Body of pancreas (tissue), 4 donors: ENCODE data around the gene LSG1. TPM values are rescaled to one million over a fixed set of nuclear protein-coding genes. Genes with fewer than 3 reads are reported as not detected.

Source experiments
- ATAC-seq: fragments of 150-250 bp; one replicate; pipeline ENCODE4 v1.9.1; 2016
- DNase-seq, 4 donors: peaks; one replicate each; pipeline ENCODE4 v3.0.0-alpha.2; 2019
- H3K27ac ChIP-seq, 4 donors: fragments of 200-600 bp; sonication (generic); 1 replicate in 3 of 4; 2 replicates in 1 of 4; pipeline versions ENCODE4 v1.5.1 to v1.6.1; 2016 to 2019; ENCODE audit warnings: mild to moderate bottlenecking in 1 of 4, mixed read lengths in 1 of 4, moderate library complexity in 1 of 4
- H3K27me3 ChIP-seq, 2 donors: fragments of 200-600 bp; sonication (generic); one replicate each; pipeline ENCODE4 v1.6.0; 2016; ENCODE audit warnings: mild to moderate bottlenecking in 1 of 2
- H3K36me3 ChIP-seq, 2 donors: fragments of 200-600 bp; sonication (generic); replicated peaks in 1 of 2; 2 replicates each; pipeline ENCODE4 v1.5.1; 2016; ENCODE audit warnings: low read depth in 2 of 2; ENCODE audit not compliant: insufficient read depth in 1 of 2
- H3K4me1 ChIP-seq: fragments of 200-600 bp; sonication (generic); one replicate; pipeline ENCODE4 v1.6.0; 2016
- H3K4me3 ChIP-seq, 2 donors: fragments of 200-600 bp; sonication (generic); 1 replicate in 1 of 2; 2 replicates in 1 of 2; pipeline ENCODE4 v1.5.1; 2016 to 2019
- H3K9me3 ChIP-seq, 3 donors: fragments of 200-600 bp; sonication (generic); 1 replicate in 2 of 3; 2 replicates in 1 of 3; pipeline ENCODE4 v1.5.1; 2016
- CTCF ChIP-seq, 7 experiments: fragments of 450-650 bp in 4 of 7; fragments of 200-600 bp in 3 of 7; sonication (generic) in 3 of 7; IDR thresholded peaks; one replicate each; pipeline ENCODE4 v1.5.1; 2016 to 2019; ENCODE audit warnings: antibody characterized with exemption in 7 of 7
- POLR2A ChIP-seq, 3 donors: fragments of 450-650 bp; IDR thresholded peaks; one replicate each; pipeline ENCODE4 v1.6.1; 2016; ENCODE audit warnings: antibody characterized with exemption in 3 of 3, mild to moderate bottlenecking in 2 of 3
- WGBS, 2 donors: methylation state at CpG; one replicate each; pipeline ENCODE4 v1.1.5; 2017; 5-methylcytosine and 5-hydroxymethylcytosine counted together
- intact Hi-C: fragments of 100-400 bp; cut with DNase I; formaldehyde crosslinking; loops from one replicate; pipeline ENCODE4 v1.15.1; 2023
- total RNA-seq, 2 donors: library from RNA; depleted of rRNA; stranded (reverse); fragments of >200 nt; gene quantifications; one replicate each; pipeline ENCODE4 v1.1.0, GENCODE V29; 2016

The LSG1 gene
- total RNA-seq, 2 donors from 2014 or later, result 30.1 to 36.9 TPM

GRCh38 chr3:194604126-194604525, 67.9 kb downstream of the LSG1 start:
- TF ChIP-seq POLR2A (IDR thresholded peaks at IDR 0.05) (no peak), CTCF (IDR thresholded peaks at IDR 0.05) (no peak)
- no peak for DNase-seq
- 76 to 86% methylated on average over 12 to 22 of the region's 22 CpGs for WGBS, 2 donors
- no peaks in the 10 kb centered on the region for H3K9me3 ChIP-seq
- ATAC-seq, result no peak
- H3K27me3 ChIP-seq, result no peaks in the 10 kb centered on the region
- no peak overlapping the region for H3K27ac ChIP-seq
- intact Hi-C loops, result no loop called here
- no peak overlapping the region for H3K4me3 ChIP-seq
- no peaks in the 10 kb centered on the region for H3K4me1 ChIP-seq
- H3K36me3 ChIP-seq, result no peaks in the 10 kb centered on the region

- no peaks in the 10 kb centered on the region for H3K27me3 ChIP-seq
- H3K27ac ChIP-seq, result no peak overlapping the region
- no peaks in the 10 kb centered on the region for H3K9me3 ChIP-seq
- ATAC-seq, result no peak
- no peak overlapping the region for H3K4me3 ChIP-seq
- no peak for DNase-seq
- intact Hi-C loops, result no loop called here
- WGBS, 2 donors, result 72% methylated on average over 10 of the region's 10 CpGs
- H3K4me1 ChIP-seq, result no peaks in the 10 kb centered on the region
- no peak for TF ChIP-seq POLR2A (IDR thresholded peaks at IDR 0.05)
- no peak for TF ChIP-seq CTCF (IDR thresholded peaks at IDR 0.05)
- H3K36me3 ChIP-seq, result no peaks in the 10 kb centered on the region
Measured at GRCh38 chr3:194602669-194603171, 69.3 kb downstream of the LSG1 start.

- Histone ChIP-seq H3K4me3 (no peak overlapping the region), H3K9me3 (no peaks in the 10 kb centered on the region), H3K27ac (no peak overlapping the region), H3K36me3 (no peaks in the 10 kb centered on the region), H3K4me1 (no peaks in the 10 kb centered on the region), H3K27me3 (no peaks in the 10 kb centered on the region)
- 74 to 78% methylated on average over 25 of the region's 25 CpGs for whole genome bisulfite sequencing, 2 donors
- ATAC-seq (no peak), DNase-seq (no peak)
- intact Hi-C loops, result loop anchor here (5.0 kb wide), 1 partner anchor 127 kb away; no protein-coding TSS in a partner anchor
- TF ChIP-seq POLR2A (IDR thresholded peaks at IDR 0.05) (no peak), CTCF (IDR thresholded peaks at IDR 0.05) (no peak)
Measured at GRCh38 chr3:194598771-194599557, 73.0 kb downstream of the LSG1 start.

- no peak for TF ChIP-seq CTCF (IDR thresholded peaks at IDR 0.05)
- no peak for TF ChIP-seq POLR2A (IDR thresholded peaks at IDR 0.05)
- Histone ChIP-seq H3K27me3 (no peaks in the 10 kb centered on the region), H3K36me3 (no peaks in the 10 kb centered on the region), H3K9me3 (no peaks in the 10 kb centered on the region), H3K27ac (no peak overlapping the region), H3K4me1 (no peaks in the 10 kb centered on the region), H3K4me3 (no peak overlapping the region)
- 63 to 75% methylated on average over 2 to 5 of the region's 5 CpGs for WGBS, 2 donors
- intact Hi-C loops, result loop anchor here (5.0 kb wide), 1 partner anchor 125 kb away; no protein-coding TSS in a partner anchor
- no peak for ATAC-seq
- DNase-seq, result no peak
Measured at GRCh38 chr3:194596906-194597305, 75.1 kb downstream of the LSG1 start.
